ENCODE measurements around the gene DNAJC5. TPM values are rescaled to one million over a fixed set of nuclear protein-coding genes. Genes with fewer than 3 reads are reported as not detected.

DNAJC5 gene
- total RNA-seq, 1 experiment from 2014 or later: 124 TPM

DNA sequence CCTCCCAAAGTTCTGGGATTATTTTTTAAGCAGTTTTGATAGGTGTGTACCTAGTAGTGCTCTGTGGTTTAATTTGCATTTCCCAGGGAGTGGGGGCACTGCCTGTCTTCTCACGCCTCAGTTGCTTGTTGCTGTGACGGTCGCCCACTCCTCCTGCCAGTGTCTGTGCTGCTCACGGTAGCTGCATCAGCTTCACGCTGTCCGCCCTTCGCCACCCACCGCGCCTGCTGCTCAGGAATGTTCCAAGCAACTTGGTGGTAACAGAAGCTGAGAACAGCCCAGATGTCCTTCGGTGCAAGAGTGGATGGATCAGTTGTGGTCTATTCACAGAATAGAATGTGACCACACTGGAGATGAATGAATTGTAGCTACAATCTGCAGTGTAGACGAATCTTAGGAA, 22.9 kb downstream of the DNAJC5 start:
- H3K27ac Mint-ChIP-seq (ENCODE audit: unreplicated experiment): no peak overlapping the region
- intact Hi-C loops (cut with micrococcal nuclease; ENCODE audit: unreplicated experiment): no loop called here
- H3K36me3 ChIP-seq (ENCODE audit: control insufficient read depth, insufficient read depth, low read length): peaks cover 5% of the 10 kb centered on the region
- H3K27me3 ChIP-seq (replicated peaks; ENCODE audit: control insufficient read depth, insufficient read depth, low read length): no peaks in the 10 kb centered on the region
- no peaks in the 10 kb centered on the region for H3K27me3 Mint-ChIP-seq (ENCODE audit: insufficient read depth, unreplicated experiment)
- BruUV-seq (replicated peaks): no TSS peak
- H3K4me3 Mint-ChIP-seq (ENCODE audit: unreplicated experiment): no peak overlapping the region
- H3K4me1 Mint-ChIP-seq (ENCODE audit: low read depth, unreplicated experiment): peaks cover 13% of the 10 kb centered on the region
- H3K9me3 ChIP-seq: peaks cover 20% of the 10 kb centered on the region
- peaks cover 10% of the 10 kb centered on the region for H3K9me3 Mint-ChIP-seq (ENCODE audit: unreplicated experiment)
- H3K4me1 ChIP-seq: peaks cover 9% of the 10 kb centered on the region; the same call in 1 of the 2 replicates
- POLR2A ChIA-PET: no interaction called here
- no peak overlapping the region for H3K4me3 ChIP-seq (ENCODE audit: low read depth, low read length)
- H3K36me3 Mint-ChIP-seq (ENCODE audit: insufficient read depth, unreplicated experiment): peaks cover 92% of the 10 kb centered on the region
- TF ChIP-seq, protein P1, sequence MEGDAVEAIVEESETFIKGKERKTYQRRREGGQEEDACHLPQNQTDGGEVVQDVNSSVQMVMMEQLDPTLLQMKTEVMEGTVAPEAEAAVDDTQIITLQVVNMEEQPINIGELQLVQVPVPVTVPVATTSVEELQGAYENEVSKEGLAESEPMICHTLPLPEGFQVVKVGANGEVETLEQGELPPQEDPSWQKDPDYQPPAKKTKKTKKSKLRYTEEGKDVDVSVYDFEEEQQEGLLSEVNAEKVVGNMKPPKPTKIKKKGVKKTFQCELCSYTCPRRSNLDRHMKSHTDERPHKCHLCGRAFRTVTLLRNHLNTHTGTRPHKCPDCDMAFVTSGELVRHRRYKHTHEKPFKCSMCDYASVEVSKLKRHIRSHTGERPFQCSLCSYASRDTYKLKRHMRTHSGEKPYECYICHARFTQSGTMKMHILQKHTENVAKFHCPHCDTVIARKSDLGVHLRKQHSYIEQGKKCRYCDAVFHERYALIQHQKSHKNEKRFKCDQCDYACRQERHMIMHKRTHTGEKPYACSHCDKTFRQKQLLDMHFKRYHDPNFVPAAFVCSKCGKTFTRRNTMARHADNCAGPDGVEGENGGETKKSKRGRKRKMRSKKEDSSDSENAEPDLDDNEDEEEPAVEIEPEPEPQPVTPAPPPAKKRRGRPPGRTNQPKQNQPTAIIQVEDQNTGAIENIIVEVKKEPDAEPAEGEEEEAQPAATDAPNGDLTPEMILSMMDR (IDR thresholded peaks at IDR 0.05; ENCODE audit: insufficient read depth in 1 of 2, low read depth in 1 of 2, low read length in 1 of 2, severe bottlenecking in 1 of 2, unreplicated experiment in 1 of 2): no peak
- CTCF ChIA-PET: interaction anchor here (0.6 kb wide), 1 partner anchor 88 kb away, joined by 3 read pairs; no protein-coding TSS in a partner anchor
- no peak for DNase-seq

DNA sequence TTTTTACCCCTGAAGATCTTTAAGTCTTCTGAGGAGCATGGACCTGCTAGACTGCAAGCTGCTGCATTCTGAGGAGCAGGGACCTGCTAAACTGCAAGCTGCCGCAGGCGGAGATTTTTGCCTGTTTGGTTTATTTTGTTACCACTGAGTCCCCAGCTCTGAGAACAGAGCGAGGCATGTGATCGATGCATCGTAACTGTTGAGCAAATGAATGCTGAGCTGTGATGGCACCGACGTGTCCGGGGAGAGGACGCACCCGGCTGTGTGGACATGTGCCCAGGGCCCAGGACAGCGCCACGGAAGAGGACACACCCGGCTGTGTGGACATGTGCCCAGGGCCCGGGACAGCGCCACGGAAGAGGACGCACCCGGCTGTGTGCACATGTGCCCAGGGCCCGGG, 24.2 kb downstream of the DNAJC5 start:
- no peak for DNase-seq
- Mint-ChIP-seq H3K9me3 (ENCODE audit: unreplicated experiment) (peaks cover 10% of the 10 kb centered on the region), H3K27ac (ENCODE audit: unreplicated experiment) (no peak overlapping the region), H3K4me1 (ENCODE audit: low read depth, unreplicated experiment) (peaks cover 6% of the 10 kb centered on the region), H3K4me3 (ENCODE audit: unreplicated experiment) (no peak overlapping the region), H3K36me3 (ENCODE audit: insufficient read depth, unreplicated experiment) (peaks cover 86% of the 10 kb centered on the region), H3K27me3 (ENCODE audit: insufficient read depth, unreplicated experiment) (no peaks in the 10 kb centered on the region)
- no TSS peak for BruUV-seq (replicated peaks)
- H3K9me3 ChIP-seq: peaks cover 16% of the 10 kb centered on the region
- no peaks in the 10 kb centered on the region for H3K27me3 ChIP-seq (replicated peaks; ENCODE audit: control insufficient read depth, insufficient read depth, low read length)
- ChIA-PET CTCF (no interaction called here), POLR2A (no interaction called here)
- TF ChIP-seq, protein P1 (IDR thresholded peaks at IDR 0.05; ENCODE audit: insufficient read depth in 1 of 2, low read depth in 1 of 2, low read length in 1 of 2, severe bottlenecking in 1 of 2, unreplicated experiment in 1 of 2): no peak
- peaks cover 5% of the 10 kb centered on the region for H3K36me3 ChIP-seq (ENCODE audit: control insufficient read depth, insufficient read depth, low read length)
- H3K4me3 ChIP-seq (ENCODE audit: low read depth, low read length): no peak overlapping the region
- intact Hi-C loops (cut with micrococcal nuclease; ENCODE audit: unreplicated experiment): no loop called here
- peaks cover 9% of the 10 kb centered on the region; the same call in 1 of the 2 replicates for H3K4me1 ChIP-seq

- Mint-ChIP-seq H3K27me3 (ENCODE audit: insufficient read depth, unreplicated experiment) (no peaks in the 10 kb centered on the region), H3K36me3 (ENCODE audit: insufficient read depth, unreplicated experiment) (peaks cover 84% of the 10 kb centered on the region), H3K9me3 (ENCODE audit: unreplicated experiment) (peaks cover 10% of the 10 kb centered on the region), H3K4me3 (ENCODE audit: unreplicated experiment) (no peak overlapping the region), H3K27ac (ENCODE audit: unreplicated experiment) (no peak overlapping the region), H3K4me1 (ENCODE audit: low read depth, unreplicated experiment) (peaks cover 6% of the 10 kb centered on the region)
- H3K36me3 ChIP-seq (ENCODE audit: control insufficient read depth, insufficient read depth, low read length): peaks cover 5% of the 10 kb centered on the region
- intact Hi-C loops (cut with micrococcal nuclease; ENCODE audit: unreplicated experiment): no loop called here
- no peak for DNase-seq
- TF ChIP-seq, protein P1 (IDR thresholded peaks at IDR 0.05; ENCODE audit: insufficient read depth in 1 of 2, low read depth in 1 of 2, low read length in 1 of 2, severe bottlenecking in 1 of 2, unreplicated experiment in 1 of 2): no peak
- peaks cover 9% of the 10 kb centered on the region; the same call in 1 of the 2 replicates for H3K4me1 ChIP-seq
- POLR2A ChIA-PET: no interaction called here
- BruUV-seq (replicated peaks): no TSS peak
- H3K9me3 ChIP-seq: peaks cover 15% of the 10 kb centered on the region
- no peaks in the 10 kb centered on the region for H3K27me3 ChIP-seq (replicated peaks; ENCODE audit: control insufficient read depth, insufficient read depth, low read length)
- CTCF ChIA-PET: no interaction called here
- H3K4me3 ChIP-seq (ENCODE audit: low read depth, low read length): no peak overlapping the region
Observed at GRCh38 chr20:63920226-63920625, 25.3 kb downstream of the DNAJC5 start.
